ENCODE results near the gene FSTL5.

DNA sequence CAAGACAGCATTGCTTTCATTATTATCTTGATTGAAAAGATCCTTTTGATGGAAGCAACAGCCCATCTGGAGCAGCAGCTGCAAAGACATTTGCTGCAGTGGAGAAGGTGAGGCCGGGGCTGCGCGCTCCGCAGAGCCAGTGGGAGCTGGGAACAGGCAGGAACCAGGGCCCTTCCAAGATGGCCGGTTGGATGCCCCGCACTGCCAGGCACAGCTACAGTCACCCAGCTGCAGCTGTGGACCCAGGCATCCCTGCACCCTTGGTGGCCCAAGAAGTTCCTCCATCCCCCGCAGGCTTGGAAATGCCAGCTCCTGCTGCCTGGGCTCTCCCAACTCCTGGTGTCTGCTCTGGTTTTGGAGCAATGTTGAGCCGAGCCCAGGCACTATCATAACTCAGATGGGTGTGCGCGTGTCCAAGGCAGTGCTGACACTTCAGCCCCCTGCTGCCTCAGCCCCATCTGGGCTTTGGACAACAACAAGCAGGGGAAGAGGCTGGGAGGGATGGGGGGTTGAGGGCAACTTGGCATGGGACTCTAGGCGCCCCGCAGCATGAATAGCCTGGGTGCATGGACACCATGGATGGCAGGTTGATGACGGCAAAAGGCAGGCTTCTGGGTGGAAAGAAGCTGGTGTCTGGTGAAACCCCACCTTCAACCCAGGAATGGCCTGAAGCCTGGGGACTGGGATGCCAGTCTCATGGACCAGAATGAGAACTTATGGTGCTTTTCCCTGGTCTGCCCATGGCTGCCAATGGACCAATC, 371.8 kb downstream of the FSTL5 start:
- no peak for TF ChIP-seq ZNF280D (CRISPR knock-in tag; IDR thresholded peaks at IDR 0.05)
- TF ChIP-seq, protein P1, sequence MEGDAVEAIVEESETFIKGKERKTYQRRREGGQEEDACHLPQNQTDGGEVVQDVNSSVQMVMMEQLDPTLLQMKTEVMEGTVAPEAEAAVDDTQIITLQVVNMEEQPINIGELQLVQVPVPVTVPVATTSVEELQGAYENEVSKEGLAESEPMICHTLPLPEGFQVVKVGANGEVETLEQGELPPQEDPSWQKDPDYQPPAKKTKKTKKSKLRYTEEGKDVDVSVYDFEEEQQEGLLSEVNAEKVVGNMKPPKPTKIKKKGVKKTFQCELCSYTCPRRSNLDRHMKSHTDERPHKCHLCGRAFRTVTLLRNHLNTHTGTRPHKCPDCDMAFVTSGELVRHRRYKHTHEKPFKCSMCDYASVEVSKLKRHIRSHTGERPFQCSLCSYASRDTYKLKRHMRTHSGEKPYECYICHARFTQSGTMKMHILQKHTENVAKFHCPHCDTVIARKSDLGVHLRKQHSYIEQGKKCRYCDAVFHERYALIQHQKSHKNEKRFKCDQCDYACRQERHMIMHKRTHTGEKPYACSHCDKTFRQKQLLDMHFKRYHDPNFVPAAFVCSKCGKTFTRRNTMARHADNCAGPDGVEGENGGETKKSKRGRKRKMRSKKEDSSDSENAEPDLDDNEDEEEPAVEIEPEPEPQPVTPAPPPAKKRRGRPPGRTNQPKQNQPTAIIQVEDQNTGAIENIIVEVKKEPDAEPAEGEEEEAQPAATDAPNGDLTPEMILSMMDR (CRISPR knock-in tag; IDR thresholded peaks at IDR 0.05) = no peak
- TF ChIP-seq HDAC1 (CRISPR knock-in tag; IDR thresholded peaks at IDR 0.05) = no peak
- TF ChIP-seq SRF (IDR thresholded peaks at IDR 0.05; ENCODE audit: low read depth, low read length) = no peak
- no peak for TF ChIP-seq POLR2A (IDR thresholded peaks at IDR 0.05; ENCODE audit: insufficient read depth in 1 of 2, low read depth in 2 of 2, low read length in 2 of 2)
- TF ChIP-seq ZNF607 (CRISPR knock-in tag; IDR thresholded peaks at IDR 0.05; ENCODE audit: borderline replicate concordance) = no peak
- no peak for TF ChIP-seq SNAPC5 (CRISPR knock-in tag; IDR thresholded peaks at IDR 0.05; ENCODE audit: borderline replicate concordance)
